CMK (cell line): ENCODE data around the gene TBC1D13.
"Not testable (repeated sequence)": the region's sequence is repeated elsewhere in the genome, so short reads cannot be mapped to it uniquely, and the experiment has no call there.

Experiments used
- DNase-seq: peaks from one replicate; pipeline ENCODE4 v3.0.0-alpha.2; 2010; ENCODE audit warnings: low read depth

TBC1D13 gene

DNA sequence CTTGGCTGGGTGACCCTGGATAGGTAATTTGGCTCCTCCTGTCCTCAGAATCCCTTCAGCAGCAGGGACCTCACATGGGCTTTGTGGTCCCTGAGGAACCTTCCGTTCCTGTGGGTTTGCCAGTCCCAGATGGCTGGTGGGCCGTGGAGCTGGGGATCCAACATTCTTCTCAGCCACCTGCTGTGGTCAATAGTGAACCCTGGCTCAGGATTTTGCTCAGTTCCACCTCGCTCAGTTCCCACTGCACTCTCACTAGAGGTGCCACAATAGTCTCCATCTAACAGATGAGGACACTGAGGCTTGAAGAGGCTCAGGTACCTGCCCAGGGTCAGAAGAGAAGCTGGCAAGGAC is 59.6 kb downstream of the TBC1D13 start:
- DNase-seq: no peak

- no peak for DNase-seq
Measured at GRCh38 chr9:128847803-128848202, 60.8 kb downstream of the TBC1D13 start.

DNA sequence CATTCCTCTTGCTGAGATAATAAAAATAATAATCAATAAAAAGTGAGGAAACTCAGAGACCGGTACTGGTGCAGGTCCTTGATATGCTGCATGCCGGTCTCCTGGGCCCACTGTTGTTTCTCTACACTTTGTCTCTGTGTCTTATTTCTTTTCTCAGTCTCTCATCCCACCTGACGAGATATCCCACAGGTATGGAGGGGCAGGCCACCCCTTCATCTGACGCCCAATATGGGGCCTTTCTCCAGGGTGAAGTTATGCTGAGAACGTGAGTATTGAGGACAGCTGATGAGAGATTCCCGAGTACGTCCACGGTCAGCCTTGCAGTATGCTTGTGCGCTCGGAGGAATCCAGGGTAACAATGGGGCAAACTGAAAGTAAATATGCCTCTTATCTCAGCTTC is 64.0 kb downstream of the TBC1D13 start:
- not testable (repeated sequence) for DNase-seq

DNA sequence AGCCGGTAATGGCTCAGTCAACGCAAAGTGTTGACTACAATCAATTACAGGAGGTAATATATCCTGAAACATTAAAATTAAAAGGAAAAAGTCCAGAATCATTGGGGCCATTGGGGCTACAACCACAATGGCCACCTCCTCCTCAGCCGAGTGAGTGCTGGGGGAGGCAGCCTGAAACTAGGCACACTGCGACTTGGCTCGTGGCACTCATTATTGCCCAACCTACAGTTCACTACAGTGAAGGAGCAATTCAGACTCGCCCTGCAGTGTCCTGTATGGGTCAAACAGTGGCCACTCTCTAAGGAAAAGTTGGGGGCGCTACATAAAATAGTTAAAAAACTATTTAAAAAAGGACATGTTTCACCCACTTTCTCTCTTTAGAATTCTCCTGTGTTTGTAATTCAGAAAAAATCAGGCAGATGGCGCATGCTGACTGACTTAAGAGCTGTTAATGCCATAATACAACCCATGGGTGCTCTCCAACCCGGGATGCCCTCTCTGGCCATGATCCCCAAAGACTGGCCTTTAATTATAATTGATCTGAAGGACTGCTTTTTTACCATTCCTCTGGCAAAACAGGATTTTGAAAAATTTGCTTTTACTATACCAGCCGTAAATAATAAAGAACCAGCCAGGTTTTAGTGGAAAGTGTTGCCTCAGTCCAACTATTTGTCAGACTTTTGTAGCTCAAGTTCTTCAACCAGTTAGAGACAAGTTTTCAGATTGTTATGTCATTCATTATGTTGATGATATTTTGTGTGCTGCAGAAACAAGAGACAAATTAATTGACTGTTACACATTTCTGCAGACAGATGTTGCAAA is 64.9 kb downstream of the TBC1D13 start:
- DNase-seq: not testable (repeated sequence)

DNA sequence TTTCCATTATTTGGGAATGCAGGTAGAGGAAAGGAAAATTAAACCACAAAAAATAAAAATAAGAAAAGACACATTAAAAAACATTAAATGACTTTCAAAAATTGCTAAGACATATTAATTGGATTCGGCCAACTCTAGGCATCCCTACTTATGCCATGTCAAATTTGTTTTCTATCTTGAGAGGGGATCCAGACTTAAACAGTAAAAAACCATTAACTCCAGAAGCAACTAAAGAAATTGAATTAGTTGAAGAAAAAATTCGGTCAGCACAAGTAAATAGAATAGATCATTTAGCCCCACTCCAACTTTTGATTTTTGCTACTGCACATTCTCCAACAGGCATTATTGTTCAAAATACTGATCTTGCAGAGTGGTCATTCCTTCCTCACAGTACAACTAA is 65.6 kb downstream of the TBC1D13 start:
- DNase-seq: not testable (repeated sequence)

DNA sequence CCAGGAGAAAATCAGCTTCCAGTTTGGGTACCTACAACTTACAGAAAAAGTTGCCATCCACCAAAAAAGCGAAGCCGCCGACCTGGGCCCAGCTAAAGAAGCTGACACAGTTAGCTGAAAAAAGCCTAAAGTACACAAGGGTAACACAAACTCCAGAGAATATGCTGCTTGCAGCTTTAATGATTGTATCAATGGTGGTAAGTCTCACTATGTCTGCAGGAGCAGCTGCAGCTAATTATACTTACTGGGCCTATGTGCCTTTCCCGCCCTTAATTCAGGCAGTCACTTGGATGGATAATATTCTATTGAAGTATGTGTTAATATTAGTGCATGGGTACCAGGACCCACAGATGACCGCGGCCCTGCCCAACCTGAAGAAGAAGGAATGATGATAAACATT is 67.4 kb downstream of the TBC1D13 start:
- DNase-seq: not testable (repeated sequence)

DNA sequence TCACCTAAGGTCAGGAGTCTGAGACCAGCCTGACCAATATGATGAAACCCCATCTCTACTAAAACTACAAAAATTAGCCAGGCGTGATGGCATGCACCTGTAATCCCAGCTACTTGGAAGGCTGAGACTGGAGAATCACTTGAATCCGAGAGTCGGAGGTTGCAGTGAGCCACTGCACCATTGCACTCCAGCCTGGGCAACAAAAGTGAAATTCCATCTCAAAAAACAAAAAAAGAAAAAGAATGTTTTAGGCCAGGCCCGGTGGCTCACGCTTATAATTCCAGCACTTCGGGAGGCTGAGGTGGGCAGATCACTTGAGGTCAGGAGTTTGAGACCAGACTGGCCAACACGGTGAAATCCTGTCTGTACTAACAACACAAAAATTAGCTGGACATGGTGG is 71.4 kb downstream of the TBC1D13 start:
- DNase-seq: not testable (repeated sequence)
